HG03575 (cell line): Measurements from ENCODE around the gene MYH7B.

ENCODE experiments used
- ATAC-seq: cut with Tn5 transposase; IDR thresholded peaks from one replicate; pipeline ENCODE4 v1.9.1; 2021; ENCODE audit not compliant: unreplicated experiment, insufficient number of reproducible peaks, low FRiP score; ENCODE audit errors: extremely low read depth

Gene MYH7B

DNA sequence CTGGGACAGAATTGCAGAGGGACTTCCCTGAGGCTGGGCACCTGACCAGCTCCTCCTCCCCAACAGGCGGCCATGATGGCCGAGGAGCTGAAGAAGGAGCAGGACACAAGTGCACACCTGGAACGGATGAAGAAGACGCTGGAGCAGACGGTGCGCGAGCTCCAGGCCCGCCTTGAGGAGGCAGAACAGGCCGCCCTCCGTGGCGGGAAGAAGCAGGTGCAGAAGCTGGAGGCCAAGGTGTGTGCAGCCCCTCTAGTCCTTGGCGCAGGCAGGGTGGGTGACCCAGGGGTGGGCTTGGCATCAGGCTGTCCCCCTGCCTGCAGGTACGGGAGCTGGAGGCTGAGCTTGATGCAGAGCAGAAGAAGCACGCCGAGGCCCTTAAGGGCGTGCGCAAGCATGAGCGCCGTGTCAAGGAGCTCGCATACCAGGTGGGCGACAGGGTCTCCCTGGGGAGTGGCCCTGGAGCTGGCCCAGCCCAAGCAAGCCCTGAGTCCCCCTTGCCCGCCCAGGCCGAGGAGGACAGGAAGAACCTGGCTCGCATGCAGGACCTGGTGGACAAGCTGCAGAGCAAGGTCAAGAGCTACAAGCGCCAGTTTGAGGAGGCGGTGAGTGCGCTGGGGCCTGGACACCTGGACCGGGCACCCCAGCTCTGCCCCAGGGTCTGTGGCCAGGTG is 45.4 kb downstream of the MYH7B start:
- no peak for ATAC-seq

DNA sequence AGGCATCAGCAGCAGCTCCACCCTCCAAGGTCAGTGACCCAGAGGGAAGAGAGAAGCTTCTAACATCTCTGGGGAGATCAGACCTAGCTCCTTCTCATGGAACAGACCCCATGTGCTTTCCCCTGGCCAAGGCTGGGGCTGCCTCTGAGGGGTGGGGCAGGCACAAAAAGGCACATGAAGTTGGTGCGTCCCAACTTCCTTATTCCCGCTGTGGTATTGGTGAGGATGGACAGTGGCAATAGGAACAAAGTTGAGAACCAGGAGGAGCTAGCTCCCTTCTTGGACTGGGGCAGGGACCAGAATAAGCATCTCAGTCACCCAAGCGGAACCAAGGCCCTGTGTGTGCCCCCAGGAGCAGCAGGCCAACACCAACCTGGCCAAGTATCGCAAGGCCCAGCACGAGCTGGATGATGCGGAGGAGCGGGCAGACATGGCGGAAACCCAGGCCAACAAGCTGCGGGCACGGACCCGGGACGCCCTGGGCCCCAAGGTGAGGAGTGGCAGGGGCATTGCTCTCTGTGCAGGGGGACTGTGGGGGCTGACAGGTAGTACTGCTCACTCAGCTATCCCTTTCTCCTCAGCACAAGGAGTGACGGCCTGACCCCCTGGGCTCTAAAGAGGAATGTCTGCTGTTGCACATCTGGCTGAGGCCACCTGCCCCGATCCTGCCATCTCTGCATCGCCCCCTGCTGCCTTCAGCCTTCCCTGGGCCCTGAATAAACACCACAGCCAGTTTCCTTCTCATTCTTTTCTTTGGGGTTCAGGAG is 46.1 kb downstream of the MYH7B start:
- ATAC-seq, result no peak

DNA sequence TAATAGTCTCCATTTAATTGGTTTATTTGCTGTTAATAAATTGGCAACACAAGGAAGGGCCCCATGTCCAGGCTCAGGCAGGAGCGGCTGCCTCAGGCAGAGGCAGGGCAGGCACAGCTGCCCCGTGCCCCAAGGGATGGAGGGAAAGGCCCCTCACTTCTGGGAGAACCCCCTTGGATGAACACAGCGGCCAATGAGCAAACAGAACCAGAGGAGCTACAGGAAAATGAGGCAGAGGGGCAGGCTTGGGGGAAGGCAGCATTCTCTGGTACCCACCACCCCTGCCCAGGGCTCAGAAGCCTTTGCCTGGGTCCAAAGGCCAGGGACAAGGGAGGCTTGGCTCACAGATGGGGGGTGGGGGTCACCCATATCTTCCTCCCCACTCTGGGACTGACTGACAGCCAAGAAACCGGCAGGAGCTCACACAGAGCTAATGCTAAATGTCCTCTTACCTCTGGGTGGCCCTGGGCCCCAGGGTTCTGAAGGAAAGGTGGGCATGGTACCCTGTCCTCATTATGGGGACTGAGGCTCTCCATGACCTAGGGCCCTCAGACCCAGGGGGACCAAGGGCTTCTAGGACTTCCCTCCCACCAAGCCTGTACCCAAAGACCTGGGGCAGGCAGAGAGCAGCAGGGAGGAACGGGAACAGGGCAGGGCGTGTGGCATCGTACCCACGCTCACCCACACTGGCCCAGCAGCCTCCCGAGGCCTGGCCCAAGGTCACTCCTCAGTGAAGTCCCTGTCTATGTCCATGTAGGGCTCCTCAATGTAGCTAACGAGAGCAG is 47.0 kb downstream of the MYH7B start:
- ATAC-seq, result no peak

DNA sequence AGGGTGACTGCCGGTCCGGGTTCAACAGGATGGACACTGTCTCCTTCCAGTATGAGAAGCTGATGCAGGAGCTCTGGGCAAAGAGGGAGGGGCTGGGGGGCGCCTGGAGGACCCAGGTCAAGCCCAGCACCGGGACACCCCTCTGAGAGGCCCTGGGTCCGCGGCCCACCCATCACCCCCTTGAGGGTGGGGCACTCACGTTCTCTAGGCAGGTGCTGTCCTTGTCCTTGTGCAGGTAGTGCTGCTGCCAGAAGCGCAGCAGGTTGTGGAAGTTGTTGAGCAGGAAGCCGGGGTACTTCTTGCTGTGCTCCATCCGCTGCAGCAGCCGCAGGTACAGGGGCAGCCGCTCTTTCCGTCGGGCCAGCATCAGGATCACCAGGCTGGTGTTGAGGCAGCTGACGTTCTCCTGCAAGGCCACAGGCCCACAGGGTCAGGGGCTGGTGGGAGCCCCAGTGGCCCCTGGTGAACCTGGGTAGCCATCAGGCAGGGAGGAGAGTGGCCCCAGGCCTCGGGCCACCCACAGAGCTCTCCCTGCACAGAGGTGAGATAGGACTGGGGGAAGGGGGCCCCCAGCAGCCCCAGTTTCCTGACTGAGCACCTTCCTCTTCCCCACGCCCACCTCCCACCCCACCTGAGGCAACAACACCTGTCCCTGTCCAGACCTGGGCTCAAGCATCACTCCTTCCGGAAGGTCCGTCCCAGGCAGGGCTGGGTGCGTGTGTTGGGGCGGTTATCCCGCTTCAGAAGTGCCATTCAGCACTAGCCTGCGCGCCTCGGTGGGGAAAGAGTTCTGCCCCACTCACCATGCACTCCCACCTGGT is 47.8 kb downstream of the MYH7B start:
- ATAC-seq, result no peak

DNA sequence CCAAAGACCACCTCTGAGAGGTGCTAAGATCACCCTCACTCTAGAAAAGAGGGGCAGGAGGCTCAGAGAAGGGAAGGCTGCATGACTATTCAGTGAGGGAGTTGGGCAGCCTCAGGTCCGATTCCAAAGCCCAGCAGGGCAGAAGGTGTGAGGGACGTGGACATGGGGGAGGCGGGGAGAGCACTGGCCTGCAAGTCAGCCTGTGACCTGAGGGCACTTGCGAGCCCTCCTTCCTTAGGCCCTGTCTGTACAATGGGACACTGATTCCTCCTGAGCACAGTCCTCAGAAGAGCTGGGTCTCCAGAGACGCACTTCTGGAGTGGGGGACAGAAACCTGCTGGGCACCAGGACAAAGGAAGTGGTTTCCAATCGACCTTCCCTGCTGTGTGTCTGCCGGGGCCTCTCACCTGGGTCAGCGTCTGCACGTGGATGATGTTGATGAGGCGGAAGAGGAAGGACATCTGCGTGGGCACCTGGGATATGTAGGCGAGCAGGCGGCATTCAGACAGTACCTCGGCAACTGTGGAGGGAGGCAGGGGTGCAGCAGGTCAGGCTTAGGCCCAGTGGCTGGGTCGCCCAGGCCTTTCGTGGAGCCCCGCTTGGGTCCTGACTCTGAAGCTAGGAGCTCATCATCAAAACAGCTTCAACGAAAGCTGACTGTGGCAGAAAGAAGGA is 48.5 kb downstream of the MYH7B start:
- no peak for ATAC-seq

DNA sequence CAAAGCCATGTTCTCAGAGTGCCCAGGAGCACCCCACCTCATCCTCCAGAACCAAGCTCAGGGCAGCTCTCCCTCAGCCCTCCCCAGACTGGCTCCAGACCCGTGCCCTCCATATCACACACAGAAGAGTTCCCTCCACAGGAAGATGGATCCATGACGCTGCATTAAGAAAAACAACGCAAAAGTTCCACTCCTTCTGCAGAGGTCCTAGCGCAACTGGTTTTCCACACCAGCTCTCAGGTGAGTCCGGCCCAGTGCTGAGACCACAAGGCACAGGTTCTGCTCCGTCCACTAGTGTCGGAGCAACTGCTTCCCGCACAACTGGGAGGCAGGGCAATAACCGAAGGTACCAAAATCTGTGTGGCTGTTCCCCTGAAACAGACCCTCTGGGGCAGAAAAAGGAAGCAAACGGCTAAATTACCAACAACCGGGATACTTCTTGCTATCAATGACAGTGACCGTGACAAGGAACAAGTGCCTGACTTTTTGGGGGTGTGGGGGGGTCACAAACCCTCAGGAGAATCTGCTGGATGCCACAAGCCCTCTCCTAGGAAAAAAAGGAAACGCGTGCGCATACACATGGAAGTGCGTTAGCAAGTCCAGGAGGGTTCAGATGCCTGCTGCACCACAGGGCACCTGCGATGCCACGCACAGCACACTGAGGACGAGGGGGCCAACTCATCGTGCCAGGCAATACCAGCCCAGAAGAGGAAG is 49.2 kb downstream of the MYH7B start:
- ATAC-seq, result no peak
